ENCODE measurements around the gene SECISBP2. TPM values are rescaled to one million over a fixed set of nuclear protein-coding genes. Genes with fewer than 3 reads are reported as not detected.

The SECISBP2 gene
- total RNA-seq, 1 donor from 2014 or later = 15.1 TPM

- DNase-seq (ENCODE audit: low spot score) = no peak
- Mint-ChIP-seq H3K27ac (ENCODE audit: unreplicated experiment) (no peak overlapping the region), H3K4me3 (ENCODE audit: unreplicated experiment) (no peak overlapping the region), H3K9me3 (ENCODE audit: low read depth) (no peaks in the 10 kb centered on the region), H3K4me1 (ENCODE audit: low read depth) (no peaks in the 10 kb centered on the region), H3K36me3 (ENCODE audit: low read depth) (peaks cover 40% of the 10 kb centered on the region), H3K27me3 (ENCODE audit: low read depth) (no peaks in the 10 kb centered on the region)
- TF ChIP-seq, protein P1, sequence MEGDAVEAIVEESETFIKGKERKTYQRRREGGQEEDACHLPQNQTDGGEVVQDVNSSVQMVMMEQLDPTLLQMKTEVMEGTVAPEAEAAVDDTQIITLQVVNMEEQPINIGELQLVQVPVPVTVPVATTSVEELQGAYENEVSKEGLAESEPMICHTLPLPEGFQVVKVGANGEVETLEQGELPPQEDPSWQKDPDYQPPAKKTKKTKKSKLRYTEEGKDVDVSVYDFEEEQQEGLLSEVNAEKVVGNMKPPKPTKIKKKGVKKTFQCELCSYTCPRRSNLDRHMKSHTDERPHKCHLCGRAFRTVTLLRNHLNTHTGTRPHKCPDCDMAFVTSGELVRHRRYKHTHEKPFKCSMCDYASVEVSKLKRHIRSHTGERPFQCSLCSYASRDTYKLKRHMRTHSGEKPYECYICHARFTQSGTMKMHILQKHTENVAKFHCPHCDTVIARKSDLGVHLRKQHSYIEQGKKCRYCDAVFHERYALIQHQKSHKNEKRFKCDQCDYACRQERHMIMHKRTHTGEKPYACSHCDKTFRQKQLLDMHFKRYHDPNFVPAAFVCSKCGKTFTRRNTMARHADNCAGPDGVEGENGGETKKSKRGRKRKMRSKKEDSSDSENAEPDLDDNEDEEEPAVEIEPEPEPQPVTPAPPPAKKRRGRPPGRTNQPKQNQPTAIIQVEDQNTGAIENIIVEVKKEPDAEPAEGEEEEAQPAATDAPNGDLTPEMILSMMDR (IDR thresholded peaks at IDR 0.05) = no peak
Measured at GRCh38 chr9:89359751-89360261, 41.5 kb downstream of the SECISBP2 start.

- H3K4me1 Mint-ChIP-seq (ENCODE audit: low read depth) = no peaks in the 10 kb centered on the region
- H3K4me3 Mint-ChIP-seq (ENCODE audit: unreplicated experiment) = no peak overlapping the region
- no peaks in the 10 kb centered on the region for H3K27me3 Mint-ChIP-seq (ENCODE audit: low read depth)
- H3K9me3 Mint-ChIP-seq (ENCODE audit: low read depth) = no peaks in the 10 kb centered on the region
- TF ChIP-seq, protein P1 (IDR thresholded peaks at IDR 0.05) = no peak
- DNase-seq (ENCODE audit: low spot score) = no peak
- H3K36me3 Mint-ChIP-seq (ENCODE audit: low read depth) = peaks cover 36% of the 10 kb centered on the region
- no peak overlapping the region for H3K27ac Mint-ChIP-seq (ENCODE audit: unreplicated experiment)
Measured at GRCh38 chr9:89360465-89360864, 42.2 kb downstream of the SECISBP2 start.

GRCh38 chr9:89361031-89361430 lies 42.7 kb downstream of the SECISBP2 start:
- DNase-seq (ENCODE audit: low spot score) = no peak
- Mint-ChIP-seq H3K9me3 (ENCODE audit: low read depth) (no peaks in the 10 kb centered on the region), H3K27me3 (ENCODE audit: low read depth) (no peaks in the 10 kb centered on the region), H3K36me3 (ENCODE audit: low read depth) (peaks cover 34% of the 10 kb centered on the region), H3K4me3 (ENCODE audit: unreplicated experiment) (no peak overlapping the region), H3K27ac (ENCODE audit: unreplicated experiment) (no peak overlapping the region), H3K4me1 (ENCODE audit: low read depth) (no peaks in the 10 kb centered on the region)
- TF ChIP-seq, protein P1 (IDR thresholded peaks at IDR 0.05) = no peak

DNA sequence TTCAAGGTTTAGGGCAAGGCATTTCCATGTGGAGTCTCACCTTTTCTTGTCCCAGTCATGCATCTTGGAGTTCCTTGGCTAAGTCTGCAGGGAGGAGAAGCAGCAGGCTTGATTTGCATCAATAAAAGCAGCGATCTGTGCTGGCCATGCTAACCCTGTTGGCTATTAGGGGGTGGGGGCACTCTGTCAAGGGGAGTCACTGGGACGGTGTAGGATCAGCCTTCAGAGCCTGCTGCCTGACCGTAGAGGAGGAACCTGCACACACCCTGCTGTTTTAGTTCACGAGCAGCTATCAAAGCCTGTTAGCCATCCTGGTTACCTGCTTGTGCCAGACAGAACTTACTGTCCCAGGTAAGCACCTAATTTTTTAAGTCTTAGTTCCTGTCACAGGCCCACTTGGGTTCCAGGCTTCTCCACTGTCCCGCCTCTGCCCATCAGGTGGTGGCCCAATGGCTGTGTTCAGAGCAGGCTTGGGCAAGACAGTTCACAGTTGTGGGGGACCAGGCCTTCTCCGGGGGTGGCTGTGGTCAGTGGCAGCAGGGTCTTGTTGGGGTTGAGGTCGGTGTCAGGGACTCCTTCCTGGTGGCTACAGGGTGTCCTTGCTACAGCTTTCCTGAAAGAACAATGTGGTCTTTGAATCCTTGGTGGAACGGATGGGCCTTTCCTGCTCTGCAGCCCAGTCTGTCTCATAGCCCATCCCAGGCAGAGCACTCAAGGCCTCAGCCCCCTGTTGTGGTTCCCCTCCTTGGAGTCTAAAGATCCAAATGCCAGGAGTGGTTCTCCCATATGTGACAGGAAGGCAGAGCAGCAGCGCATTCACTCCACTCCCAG lies 43.7 kb downstream of the SECISBP2 start:
- H3K27ac Mint-ChIP-seq (ENCODE audit: unreplicated experiment) = no peak overlapping the region
- no peak for DNase-seq (ENCODE audit: low spot score)
- TF ChIP-seq, protein P1 (IDR thresholded peaks at IDR 0.05) = no peak
- H3K36me3 Mint-ChIP-seq (ENCODE audit: low read depth) = peaks cover 30% of the 10 kb centered on the region
- no peaks in the 10 kb centered on the region for H3K9me3 Mint-ChIP-seq (ENCODE audit: low read depth)
- H3K4me3 Mint-ChIP-seq (ENCODE audit: unreplicated experiment) = no peak overlapping the region
- H3K4me1 Mint-ChIP-seq (ENCODE audit: low read depth) = no peaks in the 10 kb centered on the region
- no peaks in the 10 kb centered on the region for H3K27me3 Mint-ChIP-seq (ENCODE audit: low read depth)

DNA sequence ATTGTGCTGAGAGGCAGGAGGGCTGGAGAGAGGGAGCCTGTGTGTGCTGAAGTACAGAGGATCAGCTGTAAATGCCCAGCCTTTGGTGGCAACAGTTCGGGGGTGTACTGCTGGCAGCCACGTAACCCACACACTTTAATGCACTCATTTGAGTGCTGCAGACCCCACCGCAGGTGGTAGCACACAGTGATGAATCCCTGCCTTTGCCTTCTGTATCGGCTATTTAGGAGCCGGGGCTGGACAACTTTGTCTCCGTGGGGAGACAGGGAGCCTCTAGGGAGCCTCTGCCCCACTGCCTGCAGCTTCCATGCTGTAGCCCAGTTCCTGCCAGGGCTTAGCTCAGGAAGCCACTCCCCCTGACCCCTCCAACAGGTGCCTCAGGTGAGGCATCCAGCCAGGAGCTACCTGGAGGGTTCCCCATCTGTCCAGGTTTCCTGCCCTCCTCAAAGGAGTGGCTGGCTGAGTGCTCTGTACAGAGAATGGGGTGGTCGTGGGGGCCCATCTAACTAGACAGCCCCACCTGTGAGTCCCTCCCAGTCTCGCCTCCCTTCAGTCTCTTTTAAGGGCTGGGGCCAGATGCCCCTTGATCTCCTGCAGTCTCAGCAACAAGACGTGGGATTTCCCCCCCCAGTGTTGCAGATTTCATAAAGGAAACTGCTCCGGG lies 44.5 kb downstream of the SECISBP2 start:
- H3K9me3 Mint-ChIP-seq (ENCODE audit: low read depth) = no peaks in the 10 kb centered on the region
- H3K4me3 Mint-ChIP-seq (ENCODE audit: unreplicated experiment) = no peak overlapping the region
- no peak overlapping the region for H3K27ac Mint-ChIP-seq (ENCODE audit: unreplicated experiment)
- H3K36me3 Mint-ChIP-seq (ENCODE audit: low read depth) = peaks cover 30% of the 10 kb centered on the region
- no peaks in the 10 kb centered on the region for H3K4me1 Mint-ChIP-seq (ENCODE audit: low read depth)
- no peak for DNase-seq (ENCODE audit: low spot score)
- no peaks in the 10 kb centered on the region for H3K27me3 Mint-ChIP-seq (ENCODE audit: low read depth)
- TF ChIP-seq, protein P1 (IDR thresholded peaks at IDR 0.05) = no peak

All from chondrocyte (in vitro differentiated cells).